Activated naive CD4-positive, alpha-beta T cell treated with anti-CD3 and anti-CD28 coated beads, Interleukin-2, amount 50 U/mL, for 24 hours (primary cell): ENCODE data around the gene ZNF25.
"Not testable (repeated sequence)": the region's sequence is repeated elsewhere in the genome, so short reads cannot be mapped to it uniquely, and the experiment has no call there.

Source experiments
- H3K27ac Mint-ChIP-seq: one replicate; pipeline ENCODE4 v1.8.0; 2021; ENCODE audit warnings: mild to moderate bottlenecking, mixed read lengths
- H3K27me3 Mint-ChIP-seq: one replicate; pipeline ENCODE4 v1.8.0; 2021; ENCODE audit warnings: mixed read lengths
- H3K36me3 Mint-ChIP-seq: one replicate; pipeline ENCODE4 v1.8.0; 2021; ENCODE audit warnings: mixed read lengths
- H3K4me1 Mint-ChIP-seq: one replicate; pipeline ENCODE4 v1.8.0; 2021; ENCODE audit warnings: mixed read lengths
- H3K4me3 Mint-ChIP-seq: one replicate; pipeline ENCODE4 v1.8.0; 2021; ENCODE audit warnings: mild to moderate bottlenecking, mixed read lengths
- H3K9me3 Mint-ChIP-seq: one replicate; pipeline ENCODE4 v1.8.0; 2021; ENCODE audit warnings: mixed read lengths

Gene ZNF25

DNA sequence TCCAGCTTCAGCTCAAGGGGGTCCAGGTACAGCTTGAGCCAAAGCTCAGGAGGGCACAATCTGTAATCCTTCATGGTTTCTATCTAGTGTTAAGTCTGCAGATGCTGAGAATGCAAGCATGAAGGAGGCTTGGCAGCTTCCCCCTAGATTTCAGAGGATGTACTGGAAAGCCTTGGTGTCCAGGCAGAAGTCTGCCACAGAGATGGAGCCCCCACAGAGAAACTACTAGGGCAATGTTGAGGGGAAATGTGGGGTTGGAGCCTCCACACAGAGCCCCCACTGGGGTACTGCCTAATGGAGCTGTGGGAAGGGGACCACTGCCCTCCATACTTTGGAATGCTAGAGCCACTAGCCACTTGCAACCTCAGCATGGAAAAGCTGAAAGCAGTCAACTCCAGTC lies 11.4 kb downstream of the ZNF25 start:
- H3K9me3 Mint-ChIP-seq = peaks cover 15% of the 10 kb centered on the region
- no peaks in the 10 kb centered on the region for H3K27me3 Mint-ChIP-seq
- peaks cover 57% of the 10 kb centered on the region for H3K36me3 Mint-ChIP-seq
- H3K4me1 Mint-ChIP-seq = no peaks in the 10 kb centered on the region
- no peak overlapping the region for H3K4me3 Mint-ChIP-seq
- no peak overlapping the region for H3K27ac Mint-ChIP-seq

DNA sequence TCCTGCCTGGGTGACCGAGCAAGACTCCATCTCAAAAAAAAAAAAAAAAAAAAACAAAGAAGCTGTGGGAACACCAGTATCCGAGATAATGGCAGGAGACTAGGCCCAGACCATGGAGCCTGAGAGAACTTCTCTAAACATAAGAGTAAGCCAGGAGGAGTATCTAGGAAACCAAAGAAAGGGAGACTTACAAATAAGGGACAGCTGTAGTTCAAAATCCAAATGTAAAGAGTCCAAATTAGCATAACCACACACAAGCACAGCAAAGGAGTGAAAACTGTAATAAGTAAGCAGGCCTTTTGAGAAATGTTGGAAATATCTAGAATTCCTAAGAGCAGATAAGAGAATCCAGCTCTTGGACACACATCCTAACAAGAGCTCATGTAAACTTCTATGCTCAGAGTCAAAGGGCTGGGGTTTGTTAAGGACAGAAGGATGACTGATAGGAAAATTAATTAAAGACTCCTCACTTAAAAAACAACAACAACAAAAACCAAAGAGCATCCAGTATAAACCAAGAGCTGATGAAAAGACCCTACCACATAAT lies 15.8 kb downstream of the ZNF25 start:
- H3K36me3 Mint-ChIP-seq = peaks cover 53% of the 10 kb centered on the region

DNA sequence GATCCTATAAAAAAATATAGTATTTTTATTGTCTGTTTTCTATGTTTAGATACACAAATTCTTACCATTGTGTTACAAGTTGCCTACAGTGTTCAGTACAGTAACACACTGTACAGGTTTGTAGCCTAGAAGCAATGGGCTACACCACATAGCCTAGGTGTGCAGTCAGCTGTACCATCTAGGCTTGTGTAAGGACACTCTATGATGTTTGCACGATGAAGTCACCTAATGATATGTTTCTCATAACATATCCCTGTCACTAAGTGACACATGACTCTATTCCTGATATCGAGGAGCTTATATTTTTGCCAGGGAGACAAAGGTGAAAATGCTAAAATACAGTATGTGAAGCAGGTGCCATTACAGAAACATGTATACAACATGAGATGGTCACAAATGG lies 18.6 kb downstream of the ZNF25 start:
- Mint-ChIP-seq H3K4me1 (no peaks in the 10 kb centered on the region), H3K36me3 (peaks cover 65% of the 10 kb centered on the region)

More for the DNA sequence above, 15.8 kb downstream of the ZNF25 start:
- H3K4me1 Mint-ChIP-seq = no peaks in the 10 kb centered on the region
- H3K4me3 Mint-ChIP-seq = no peak overlapping the region
- no peaks in the 10 kb centered on the region for H3K27me3 Mint-ChIP-seq
- H3K27ac Mint-ChIP-seq = no peak overlapping the region
- peaks cover 13% of the 10 kb centered on the region for H3K9me3 Mint-ChIP-seq

DNA sequence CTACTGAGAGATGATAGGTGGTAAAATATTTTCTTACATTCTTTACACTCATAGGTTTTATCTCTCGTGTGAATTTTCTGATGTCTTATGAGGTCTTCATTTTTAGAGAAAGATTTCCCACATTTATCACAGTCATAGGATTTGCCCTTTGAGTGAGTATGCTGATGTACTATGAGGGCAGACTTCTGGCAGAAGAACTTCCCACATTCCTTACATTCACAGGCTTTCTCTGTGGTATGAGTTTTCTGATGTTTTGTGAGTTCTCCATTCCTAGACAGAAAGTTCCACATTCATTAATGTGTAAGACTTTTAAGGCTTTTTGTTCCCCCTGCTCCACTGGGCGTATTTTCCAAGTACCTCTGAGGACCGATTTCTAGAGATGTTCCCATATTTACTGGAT lies 23.5 kb downstream of the ZNF25 start:
- Mint-ChIP-seq H3K27ac (no peak overlapping the region), H3K9me3 (peaks cover 29% of the 10 kb centered on the region), H3K4me1 (no peaks in the 10 kb centered on the region), H3K4me3 (no peak overlapping the region), H3K36me3 (peaks cover 78% of the 10 kb centered on the region), H3K27me3 (no peaks in the 10 kb centered on the region)

More for the DNA sequence above, 18.6 kb downstream of the ZNF25 start:
- Mint-ChIP-seq H3K4me3 (no peak overlapping the region), H3K9me3 (peaks cover 20% of the 10 kb centered on the region), H3K27me3 (no peaks in the 10 kb centered on the region), H3K27ac (no peak overlapping the region)

DNA sequence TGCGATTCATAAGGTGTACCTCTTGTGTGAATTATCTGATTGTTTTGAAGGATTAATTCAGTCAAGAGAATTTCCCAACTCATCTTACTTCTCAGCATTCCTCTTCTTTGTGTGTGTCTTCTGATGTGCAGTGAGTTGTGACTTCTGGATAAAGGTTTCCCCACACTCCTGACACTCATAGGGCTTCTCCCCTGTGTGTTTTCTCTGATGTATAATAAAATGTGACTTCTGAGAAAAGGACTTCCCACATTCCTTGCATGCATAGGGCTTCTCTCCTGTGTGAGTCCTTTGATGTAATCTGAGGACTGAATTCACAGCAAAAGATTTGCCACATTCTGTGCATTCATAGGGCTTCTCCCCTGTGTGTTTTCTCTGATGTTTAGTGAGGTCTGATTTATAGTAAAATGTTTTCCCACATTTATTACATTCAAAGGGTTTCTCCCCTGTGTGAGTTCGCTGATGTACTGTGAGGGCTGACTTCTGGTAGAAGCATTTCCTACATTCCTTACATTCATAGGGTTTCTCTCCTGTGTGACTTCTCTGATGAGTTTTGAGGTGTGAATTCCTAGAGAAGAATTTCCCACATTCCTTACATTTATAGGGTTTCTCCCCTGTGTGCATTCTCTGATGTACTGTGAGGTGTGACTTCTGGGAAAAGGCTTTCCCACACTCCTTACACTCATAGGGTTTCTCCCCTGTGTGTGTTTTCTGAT lies 24.2 kb downstream of the ZNF25 start:
- H3K4me1 Mint-ChIP-seq = no peaks in the 10 kb centered on the region
- no peaks in the 10 kb centered on the region for H3K27me3 Mint-ChIP-seq
- peaks cover 29% of the 10 kb centered on the region for H3K9me3 Mint-ChIP-seq
- H3K36me3 Mint-ChIP-seq = peaks cover 72% of the 10 kb centered on the region
- no peak overlapping the region for H3K4me3 Mint-ChIP-seq
- no peak overlapping the region for H3K27ac Mint-ChIP-seq

DNA sequence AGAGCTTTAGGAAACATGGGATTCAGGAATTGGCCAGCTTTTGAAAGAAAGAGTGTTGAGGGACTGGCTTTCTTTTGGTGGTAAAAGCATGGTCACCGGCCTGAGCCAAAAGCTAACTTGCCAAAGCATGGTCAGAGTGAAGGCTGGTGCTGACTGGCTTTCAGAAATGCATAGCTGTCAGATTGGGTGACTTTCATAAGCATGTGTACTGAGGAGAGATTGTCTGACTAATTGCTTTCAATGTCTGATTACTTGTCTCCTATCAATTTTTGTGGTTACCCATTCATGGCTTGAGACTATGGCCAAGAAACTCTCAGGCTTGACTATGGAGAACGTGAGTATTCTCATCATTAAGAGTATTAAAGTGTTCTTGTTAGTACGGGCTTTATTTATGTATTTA lies 28.2 kb downstream of the ZNF25 start:
- H3K4me1 Mint-ChIP-seq = no peaks in the 10 kb centered on the region
- H3K36me3 Mint-ChIP-seq = peaks cover 40% of the 10 kb centered on the region
- peaks cover 13% of the 10 kb centered on the region for H3K9me3 Mint-ChIP-seq
- H3K27ac Mint-ChIP-seq = no peak overlapping the region
- no peak overlapping the region for H3K4me3 Mint-ChIP-seq
- H3K27me3 Mint-ChIP-seq = no peaks in the 10 kb centered on the region

DNA sequence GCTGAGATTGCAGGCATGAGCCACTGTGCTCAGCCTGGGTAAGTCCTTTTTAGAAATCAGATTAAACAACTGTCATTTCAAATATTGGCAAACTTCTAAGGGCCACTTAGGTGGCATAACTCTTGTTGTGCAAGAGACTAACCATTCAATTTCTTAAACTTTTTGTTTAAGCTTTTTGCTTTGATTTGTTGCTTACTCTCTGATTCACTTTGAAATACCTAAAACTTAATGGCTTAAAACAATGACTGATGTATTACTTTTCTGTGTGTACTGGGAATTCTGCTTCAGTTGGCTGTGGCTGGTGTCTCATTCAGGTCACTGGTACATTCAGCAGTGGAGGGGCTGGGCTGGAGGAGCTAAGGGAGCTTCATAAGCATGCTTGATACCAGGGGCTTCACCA lies 28.9 kb downstream of the ZNF25 start:
- Mint-ChIP-seq H3K4me1 (no peaks in the 10 kb centered on the region), H3K9me3 (peaks cover 6% of the 10 kb centered on the region), H3K27me3 (no peaks in the 10 kb centered on the region), H3K4me3 (no peak overlapping the region), H3K27ac (no peak overlapping the region), H3K36me3 (peaks cover 33% of the 10 kb centered on the region)

DNA sequence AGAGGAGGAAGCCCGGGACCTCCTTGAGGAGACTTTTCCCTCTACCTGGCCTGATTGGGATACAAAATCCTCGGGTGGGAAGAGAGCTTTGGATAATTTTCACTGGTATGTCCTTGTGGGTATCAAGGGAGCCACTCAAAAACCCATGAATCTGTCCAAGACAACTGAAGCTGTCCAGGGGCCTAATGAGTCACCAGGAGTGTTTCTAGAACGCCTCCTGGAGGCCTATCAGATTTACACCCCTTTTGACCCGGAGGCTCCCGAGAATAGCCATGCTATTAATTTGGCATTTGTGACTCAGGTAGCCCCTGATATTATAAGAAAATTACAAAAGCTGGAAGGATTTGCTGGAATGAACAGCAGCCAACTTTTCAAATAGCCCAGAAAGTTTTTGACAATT lies 38.6 kb downstream of the ZNF25 start:
- H3K27ac Mint-ChIP-seq = no peak overlapping the region
- H3K4me3 Mint-ChIP-seq = no peak overlapping the region
- no peaks in the 10 kb centered on the region for H3K9me3 Mint-ChIP-seq
- H3K4me1 Mint-ChIP-seq = no peaks in the 10 kb centered on the region
- H3K27me3 Mint-ChIP-seq = no peaks in the 10 kb centered on the region
- no peaks in the 10 kb centered on the region for H3K36me3 Mint-ChIP-seq

DNA sequence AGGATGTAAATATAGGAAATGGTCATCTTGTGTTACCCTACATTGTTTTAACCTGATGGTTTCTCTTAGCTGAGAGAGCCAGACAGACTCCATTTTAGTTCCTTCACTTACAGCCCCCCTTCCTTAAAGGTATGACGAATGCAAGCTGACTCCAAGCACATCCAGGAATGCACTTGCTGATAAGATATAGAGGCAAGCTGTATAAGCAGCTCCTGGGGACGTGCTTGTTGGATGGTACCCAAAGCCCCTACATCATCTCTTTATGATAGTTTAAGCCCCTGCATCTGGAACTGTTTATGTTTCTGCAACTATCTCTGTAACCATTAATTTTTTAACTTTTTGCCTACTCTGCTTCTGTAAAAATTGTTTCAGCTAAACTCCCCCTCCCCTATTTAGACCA lies 41.7 kb downstream of the ZNF25 start:
- Mint-ChIP-seq H3K9me3 (no peaks in the 10 kb centered on the region), H3K4me3 (no peak overlapping the region)

DNA sequence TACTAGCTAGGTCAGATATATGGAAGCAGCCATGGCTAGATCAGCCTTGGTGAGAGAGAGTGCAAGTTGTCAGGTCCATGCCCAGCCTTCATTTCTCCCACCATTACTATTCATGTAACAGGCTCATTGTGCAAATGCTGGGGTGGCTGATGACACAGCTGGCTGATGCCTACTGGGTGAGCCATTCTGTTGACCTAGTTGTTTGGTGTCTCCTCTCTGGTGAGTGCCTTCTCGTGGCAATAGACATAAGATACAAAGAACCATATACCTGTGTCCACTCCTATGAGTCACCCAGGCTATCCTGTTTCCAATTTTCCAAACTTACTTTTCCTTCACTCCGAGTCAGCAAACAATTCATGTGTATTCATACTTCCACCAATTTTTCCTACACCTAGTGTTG lies 46.0 kb downstream of the ZNF25 start:
- Mint-ChIP-seq H3K36me3 (no peaks in the 10 kb centered on the region), H3K4me3 (no peak overlapping the region), H3K4me1 (no peaks in the 10 kb centered on the region)

More for the DNA sequence above, 41.7 kb downstream of the ZNF25 start:
- Mint-ChIP-seq H3K27me3 (no peaks in the 10 kb centered on the region), H3K4me1 (no peaks in the 10 kb centered on the region), H3K27ac (no peak overlapping the region), H3K36me3 (no peaks in the 10 kb centered on the region)

DNA sequence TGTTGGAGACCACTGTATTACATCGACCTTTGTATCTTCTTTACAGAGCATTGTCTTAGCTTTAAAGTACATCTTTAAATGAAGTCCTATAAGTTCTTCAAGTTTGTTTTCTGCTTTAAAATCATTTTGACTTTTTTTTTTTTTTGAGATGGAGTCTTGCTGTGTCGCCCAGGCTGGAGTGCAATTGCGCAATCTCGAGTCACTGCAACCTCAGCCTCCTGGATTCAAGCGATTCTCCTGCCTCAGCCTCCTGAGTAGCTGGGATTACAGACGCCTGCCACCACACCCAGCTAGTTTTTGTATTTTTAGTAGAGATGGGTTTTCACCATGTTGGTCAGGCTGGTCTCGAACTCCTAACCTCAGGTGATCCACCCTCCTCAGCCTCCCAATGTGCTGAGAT lies 68.3 kb downstream of the ZNF25 start:
- H3K36me3 Mint-ChIP-seq, H3K4me1 Mint-ChIP-seq, H3K9me3 Mint-ChIP-seq, H3K4me3 Mint-ChIP-seq, H3K27ac Mint-ChIP-seq, H3K27me3 Mint-ChIP-seq: not testable (repeated sequence)

More for the DNA sequence above, 46.0 kb downstream of the ZNF25 start:
- H3K9me3 Mint-ChIP-seq = no peaks in the 10 kb centered on the region
- no peak overlapping the region for H3K27ac Mint-ChIP-seq
- H3K27me3 Mint-ChIP-seq = no peaks in the 10 kb centered on the region

DNA sequence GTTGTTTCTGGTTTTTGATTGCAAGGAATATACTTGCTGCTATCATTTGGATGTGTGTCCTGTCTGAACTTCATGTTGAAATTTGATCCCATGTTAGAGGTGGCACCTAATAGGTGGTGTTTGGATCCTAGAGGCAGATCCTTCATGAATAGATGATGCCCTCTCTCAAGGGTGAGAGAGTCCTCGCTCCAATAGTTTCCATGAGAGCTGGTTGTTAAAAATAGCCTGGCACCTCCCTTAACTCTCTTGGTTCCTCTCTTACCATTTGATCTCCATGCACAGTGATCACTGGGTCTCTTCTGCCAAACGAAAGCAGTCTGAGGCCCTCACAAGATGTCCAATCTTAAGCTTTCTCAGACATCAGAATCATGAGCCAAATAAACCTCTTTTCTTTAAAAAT lies 70.1 kb downstream of the ZNF25 start:
- Mint-ChIP-seq H3K27me3 (no peaks in the 10 kb centered on the region), H3K4me3 (no peak overlapping the region), H3K36me3 (no peaks in the 10 kb centered on the region), H3K27ac (no peak overlapping the region), H3K4me1 (no peaks in the 10 kb centered on the region), H3K9me3 (peaks cover 6% of the 10 kb centered on the region)
